H9 (cell line): ENCODE data around the gene STH. TPM values are rescaled to one million over a fixed set of nuclear protein-coding genes. Genes with fewer than 3 reads are reported as not detected.

Source experiments
- DNase-seq: peaks from one replicate; pipeline ENCODE4 v3.0.0-alpha.2; 2017
- H2AFZ ChIP-seq: one replicate; pipeline ENCODE4 v1.6.1; 2013; ENCODE audit warnings: mild to moderate bottlenecking, low read length, control low read depth, moderate library complexity
- H2AK5ac ChIP-seq: 2 replicates; pipeline ENCODE4 v1.6.1; 2013; ENCODE audit warnings: low read length, control low read depth, mixed read lengths; ENCODE audit not compliant: insufficient read length
- H2BK120ac ChIP-seq: one replicate; pipeline ENCODE4 v1.6.1; 2013; ENCODE audit warnings: low read depth, mild to moderate bottlenecking, low read length, control low read depth, inconsistent platforms; ENCODE audit not compliant: poor library complexity, severe bottlenecking
- H2BK12ac ChIP-seq: 2 replicates; pipeline ENCODE4 v1.6.1; 2013; ENCODE audit warnings: low read length, control low read depth, mixed read lengths, low read depth; ENCODE audit not compliant: insufficient read length
- H2BK15ac ChIP-seq: 2 replicates; pipeline ENCODE4 v1.6.1; 2013; ENCODE audit warnings: low read depth, low read length, control low read depth
- H2BK20ac ChIP-seq: one replicate; pipeline ENCODE4 v1.6.1; 2013; ENCODE audit warnings: low read depth, mild to moderate bottlenecking, low read length, control low read depth, inconsistent platforms; ENCODE audit not compliant: poor library complexity, severe bottlenecking
- H2BK5ac ChIP-seq: 2 replicates; pipeline ENCODE4 v1.6.1; 2013; ENCODE audit warnings: low read length, control low read depth, mixed read lengths; ENCODE audit not compliant: insufficient read length
- H3K14ac ChIP-seq: 2 replicates; pipeline ENCODE4 v1.6.1; 2013; ENCODE audit warnings: low read length, control low read depth; ENCODE audit not compliant: insufficient read depth
- H3K18ac ChIP-seq: 2 replicates; pipeline ENCODE4 v1.6.1; 2013; ENCODE audit warnings: low read depth, mild to moderate bottlenecking, mixed read lengths, low read length, control low read depth; ENCODE audit not compliant: insufficient read length
- H3K23ac ChIP-seq: 2 replicates; pipeline ENCODE4 v1.6.1; 2013; ENCODE audit warnings: low read length, control low read depth, mixed read lengths, low read depth; ENCODE audit not compliant: insufficient read length
- H3K23me2 ChIP-seq: 2 replicates; pipeline ENCODE4 v1.6.1; 2013; ENCODE audit warnings: low read depth, mild to moderate bottlenecking, mixed read lengths, low read length, control low read depth; ENCODE audit not compliant: insufficient read length, poor library complexity, severe bottlenecking
- H3K27ac ChIP-seq: 2 replicates; pipeline ENCODE4 v1.5.1; 2013; ENCODE audit warnings: low read length, control low read depth, mixed read lengths, low read depth; ENCODE audit not compliant: insufficient read length
- H3K27me3 ChIP-seq: 2 replicates; pipeline ENCODE4 v1.6.1; 2013; ENCODE audit warnings: low read length, control low read depth, inconsistent platforms; ENCODE audit not compliant: insufficient read depth
- H3K4ac ChIP-seq: 2 replicates; pipeline ENCODE4 v1.6.1; 2013; ENCODE audit warnings: low read depth, mild to moderate bottlenecking, control low read depth, inconsistent platforms, low read length, moderate library complexity
- H3K4me1 ChIP-seq: 2 replicates; pipeline ENCODE4 v1.6.1; 2013; ENCODE audit warnings: low read length, control low read depth, inconsistent platforms; ENCODE audit not compliant: insufficient read depth
- H3K4me2 ChIP-seq: 2 replicates; pipeline ENCODE4 v1.6.1; 2013; ENCODE audit warnings: low read length, control low read depth, mixed read lengths; ENCODE audit not compliant: insufficient read length, insufficient read depth
- H3K56ac ChIP-seq: 2 replicates; pipeline ENCODE4 v1.6.1; 2013; ENCODE audit warnings: low read depth, mild to moderate bottlenecking, mixed read lengths, low read length, control low read depth; ENCODE audit not compliant: insufficient read length
- H3K79me1 ChIP-seq: 2 replicates; pipeline ENCODE4 v1.6.1; 2013; ENCODE audit warnings: low read depth, mild to moderate bottlenecking, moderate library complexity, low read length, control low read depth, inconsistent platforms; ENCODE audit not compliant: insufficient read depth, poor library complexity, severe bottlenecking
- H3K79me2 ChIP-seq: 2 replicates; pipeline ENCODE4 v1.6.1; 2013; ENCODE audit warnings: low read length, control low read depth, inconsistent platforms; ENCODE audit not compliant: insufficient read depth
- H3K9ac ChIP-seq: 2 replicates; pipeline ENCODE4 v1.6.1; 2013; ENCODE audit warnings: low read length, control low read depth, mixed read lengths; ENCODE audit not compliant: insufficient read length; ENCODE audit errors: extremely low read depth
- H3K9me3 ChIP-seq: one replicate; pipeline ENCODE4 v1.6.1; 2013; ENCODE audit warnings: low read depth, low read length, inconsistent platforms; ENCODE audit not compliant: control insufficient read depth
- H3T11ph ChIP-seq: one replicate; pipeline ENCODE4 v1.6.1; 2013; ENCODE audit warnings: mild to moderate bottlenecking, low read length, control low read depth, inconsistent platforms
- H4K20me1 ChIP-seq: one replicate; pipeline ENCODE4 v1.6.1; 2013; ENCODE audit not compliant: control insufficient read depth, insufficient read length, insufficient read depth
- H4K5ac ChIP-seq: 2 replicates; pipeline ENCODE4 v1.6.1; 2013; ENCODE audit warnings: low read depth, mild to moderate bottlenecking, mixed read lengths, low read length, control low read depth; ENCODE audit not compliant: insufficient read length
- H4K8ac ChIP-seq: replicated peaks from 2 replicates; pipeline ENCODE4 v1.6.1; 2013; ENCODE audit warnings: low read length, control low read depth, mixed read lengths, low read depth; ENCODE audit not compliant: insufficient read length
- H4K91ac ChIP-seq: 2 replicates; pipeline ENCODE4 v1.6.1; 2013; ENCODE audit warnings: low read depth, mild to moderate bottlenecking, moderate library complexity, mixed read lengths, low read length, control low read depth; ENCODE audit not compliant: insufficient read length
- H3K27ac Mint-ChIP-seq, 3 experiments: 2 replicates in 2 of 3; 3 replicates in 1 of 3; pipeline ENCODE4 v1.8.0; 2020 to 2021; ENCODE audit warnings: mixed read lengths in 3 of 3, mild to moderate bottlenecking in 1 of 3, moderate library complexity in 1 of 3
- H3K27me3 Mint-ChIP-seq: 2 replicates; pipeline ENCODE4 v1.8.0; 2021; ENCODE audit warnings: low read depth, mild to moderate bottlenecking, moderate library complexity, mixed read lengths
- H3K36me3 Mint-ChIP-seq, 3 experiments: 2 replicates in 2 of 3; 3 replicates in 1 of 3; pipeline ENCODE4 v1.8.0; 2020 to 2021; ENCODE audit warnings: low read depth in 3 of 3, mixed read lengths in 3 of 3; ENCODE audit not compliant: insufficient read depth in 1 of 3
- H3K4me1 Mint-ChIP-seq, 2 experiments: 2 replicates each; pipeline ENCODE4 v1.8.0; 2020; ENCODE audit warnings: mixed read lengths in 2 of 2
- H3K4me3 Mint-ChIP-seq, 2 experiments: 2 replicates in 1 of 2; 3 replicates in 1 of 2; pipeline ENCODE4 v1.8.0; 2020 to 2021; ENCODE audit warnings: mild to moderate bottlenecking in 2 of 2, mixed read lengths in 2 of 2, moderate library complexity in 1 of 2
- H3K9me3 Mint-ChIP-seq, 2 experiments: 2 replicates in 1 of 2; 3 replicates in 1 of 2; pipeline ENCODE4 v1.8.0; 2020; ENCODE audit warnings: mild to moderate bottlenecking in 2 of 2, mixed read lengths in 2 of 2, moderate library complexity in 1 of 2
- WGBS: extraction: QIAGEN DNeasy Blood & Tissue Kit; methylation state at CpG from one replicate; pipeline ENCODE4 v1.1.7; 2013; ENCODE audit warnings: missing lambda C conversion rate, low lambda C conversion rate, mixed read lengths; ENCODE audit not compliant: insufficient read length; ENCODE audit errors: extremely low coverage; 5-methylcytosine and 5-hydroxymethylcytosine counted together
- total RNA-seq: library from RNA; stranded (reverse); gene quantifications from 2 replicates; pipeline ENCODE4 v1.2.1, GENCODE V29; 2021
- TF ChIP-seq, protein P1 (sequence below): fragments of 200-600 bp; sonication (generic); conservative IDR thresholded peaks from 3 replicates; pipeline ENCODE4 v1.8.0; 2021; ENCODE audit warnings: antibody characterized with exemption, mild to moderate bottlenecking

STH gene
- total RNA-seq, 1 experiment from 2014 or later: not detected

DNA sequence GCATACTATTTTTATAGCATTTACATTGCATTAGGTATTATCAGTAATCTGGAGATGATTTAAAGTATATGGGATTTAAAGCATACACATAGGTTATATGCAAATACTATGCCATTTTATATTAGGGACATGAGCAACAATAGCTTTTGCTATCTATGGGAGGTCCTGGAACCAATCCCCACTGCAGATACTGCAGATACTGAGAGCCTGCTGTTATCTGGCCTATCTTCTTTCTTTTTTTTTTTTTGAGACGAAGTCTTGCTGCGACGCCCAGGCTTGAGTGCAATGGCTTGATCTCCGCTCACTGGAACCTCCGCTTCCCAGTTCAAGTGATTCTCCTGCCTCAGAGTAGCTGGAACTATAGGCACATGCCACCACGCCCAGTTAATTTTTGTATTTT is 37.4 kb downstream of the STH start:
- Histone ChIP-seq H2BK20ac (no peak overlapping the region), H3K27ac (no peak overlapping the region), H4K20me1 (no peaks in the 10 kb centered on the region), H3K4ac (no peak overlapping the region), H3K79me2 (no peaks in the 10 kb centered on the region), H3K9me3 (no peaks in the 10 kb centered on the region), H3K18ac (no peak overlapping the region), H2AFZ (no peak overlapping the region), H4K8ac (no peak overlapping the region), H2BK15ac (no peak overlapping the region), H3K14ac (no peak overlapping the region), H3K79me1 (no peaks in the 10 kb centered on the region), H2BK12ac (no peak overlapping the region), H3K9ac (no peak overlapping the region), H3T11ph (no peak overlapping the region), H4K5ac (no peak overlapping the region), H3K23me2 (no peaks in the 10 kb centered on the region), H3K4me1 (no peaks in the 10 kb centered on the region), H2BK5ac (no peak overlapping the region), H3K23ac (no peak overlapping the region), H3K4me2 (no peak overlapping the region), H3K56ac (no peak overlapping the region), H2AK5ac (no peak overlapping the region), H3K27me3 (no peaks in the 10 kb centered on the region), H2BK120ac (no peak overlapping the region), H4K91ac (no peak overlapping the region)
- no CpG with 5 or more reads among the region's 6 CpGs for WGBS
- TF ChIP-seq, protein P1, sequence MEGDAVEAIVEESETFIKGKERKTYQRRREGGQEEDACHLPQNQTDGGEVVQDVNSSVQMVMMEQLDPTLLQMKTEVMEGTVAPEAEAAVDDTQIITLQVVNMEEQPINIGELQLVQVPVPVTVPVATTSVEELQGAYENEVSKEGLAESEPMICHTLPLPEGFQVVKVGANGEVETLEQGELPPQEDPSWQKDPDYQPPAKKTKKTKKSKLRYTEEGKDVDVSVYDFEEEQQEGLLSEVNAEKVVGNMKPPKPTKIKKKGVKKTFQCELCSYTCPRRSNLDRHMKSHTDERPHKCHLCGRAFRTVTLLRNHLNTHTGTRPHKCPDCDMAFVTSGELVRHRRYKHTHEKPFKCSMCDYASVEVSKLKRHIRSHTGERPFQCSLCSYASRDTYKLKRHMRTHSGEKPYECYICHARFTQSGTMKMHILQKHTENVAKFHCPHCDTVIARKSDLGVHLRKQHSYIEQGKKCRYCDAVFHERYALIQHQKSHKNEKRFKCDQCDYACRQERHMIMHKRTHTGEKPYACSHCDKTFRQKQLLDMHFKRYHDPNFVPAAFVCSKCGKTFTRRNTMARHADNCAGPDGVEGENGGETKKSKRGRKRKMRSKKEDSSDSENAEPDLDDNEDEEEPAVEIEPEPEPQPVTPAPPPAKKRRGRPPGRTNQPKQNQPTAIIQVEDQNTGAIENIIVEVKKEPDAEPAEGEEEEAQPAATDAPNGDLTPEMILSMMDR: no peak
- no peaks in the 10 kb centered on the region for H3K9me3 Mint-ChIP-seq
- H3K4me3 Mint-ChIP-seq: no peak overlapping the region
- H3K27me3 Mint-ChIP-seq: peaks cover 2% of the 10 kb centered on the region; the same call in 1 of the 2 replicates
- H3K4me1 Mint-ChIP-seq: no peaks in the 10 kb centered on the region
- DNase-seq: no peak
- H3K36me3 Mint-ChIP-seq: peaks cover 47 to 95% (median 94%) of the 10 kb centered on the region in 3 experiments
- H3K27ac Mint-ChIP-seq: no peak overlapping the region
